Kidney tubule cell (primary cell): ENCODE measurements around the gene TBX10.
"Not testable (repeated sequence)": the region's sequence is repeated elsewhere in the genome, so short reads cannot be mapped to it uniquely, and the experiment has no call there.

Experiments used
- DNase-seq: peaks from one replicate; pipeline ENCODE4 v3.0.0-alpha.2; 2018; ENCODE audit warnings: low spot score

The TBX10 gene

DNA sequence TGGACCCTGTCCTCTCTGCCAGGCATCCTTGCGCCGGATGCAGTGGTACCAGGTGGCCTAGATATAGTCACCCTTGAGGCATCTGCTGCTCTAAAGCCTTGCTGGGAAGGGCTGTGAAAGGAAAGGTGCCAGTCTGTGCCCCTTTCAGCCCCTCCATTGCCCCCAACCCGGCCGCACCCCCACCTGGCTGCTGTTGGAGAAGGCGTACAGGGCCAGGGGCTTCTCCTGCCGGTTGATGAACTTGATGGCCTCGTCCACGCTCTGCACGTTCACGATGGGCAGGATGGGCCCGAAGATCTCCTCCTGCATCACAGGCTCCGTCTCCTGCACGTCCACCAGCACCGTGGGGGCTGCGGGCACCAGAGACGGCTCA is 24.6 kb upstream of the TBX10 start:
- DNase-seq = no peak

DNA sequence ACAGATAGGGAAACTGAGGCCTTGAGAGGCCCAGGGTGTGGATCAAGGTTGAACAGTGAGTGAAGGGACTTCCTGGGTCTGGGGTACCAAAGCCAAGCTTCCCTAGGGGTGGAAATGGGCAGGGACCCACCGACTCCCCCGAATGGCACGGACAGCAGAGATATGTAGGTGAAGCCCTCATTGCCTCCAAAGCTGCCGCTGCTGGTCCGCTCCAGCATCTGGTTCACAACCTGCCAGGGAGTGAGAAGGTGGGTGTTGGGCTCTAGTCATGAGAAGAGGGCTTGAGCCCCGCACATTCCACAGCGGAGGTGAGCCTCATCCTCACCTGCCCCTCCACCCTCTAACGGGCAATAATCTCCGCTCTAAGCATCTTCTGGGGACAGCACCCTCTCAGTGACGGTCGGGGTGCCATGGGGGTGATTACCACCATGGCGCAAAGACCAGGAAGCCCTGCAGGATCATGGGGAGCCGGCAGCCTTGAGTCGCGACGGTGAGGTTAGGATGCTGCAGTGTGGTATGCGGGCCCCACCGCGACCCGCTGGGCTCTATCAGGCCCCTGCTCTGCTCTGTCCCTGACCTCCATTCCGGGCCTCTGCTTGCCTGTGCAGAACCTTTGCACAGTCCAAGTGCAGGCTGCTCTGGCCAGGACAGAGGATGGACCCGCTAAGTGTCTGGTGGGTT is 24.1 kb upstream of the TBX10 start:
- DNase-seq = no peak

DNA sequence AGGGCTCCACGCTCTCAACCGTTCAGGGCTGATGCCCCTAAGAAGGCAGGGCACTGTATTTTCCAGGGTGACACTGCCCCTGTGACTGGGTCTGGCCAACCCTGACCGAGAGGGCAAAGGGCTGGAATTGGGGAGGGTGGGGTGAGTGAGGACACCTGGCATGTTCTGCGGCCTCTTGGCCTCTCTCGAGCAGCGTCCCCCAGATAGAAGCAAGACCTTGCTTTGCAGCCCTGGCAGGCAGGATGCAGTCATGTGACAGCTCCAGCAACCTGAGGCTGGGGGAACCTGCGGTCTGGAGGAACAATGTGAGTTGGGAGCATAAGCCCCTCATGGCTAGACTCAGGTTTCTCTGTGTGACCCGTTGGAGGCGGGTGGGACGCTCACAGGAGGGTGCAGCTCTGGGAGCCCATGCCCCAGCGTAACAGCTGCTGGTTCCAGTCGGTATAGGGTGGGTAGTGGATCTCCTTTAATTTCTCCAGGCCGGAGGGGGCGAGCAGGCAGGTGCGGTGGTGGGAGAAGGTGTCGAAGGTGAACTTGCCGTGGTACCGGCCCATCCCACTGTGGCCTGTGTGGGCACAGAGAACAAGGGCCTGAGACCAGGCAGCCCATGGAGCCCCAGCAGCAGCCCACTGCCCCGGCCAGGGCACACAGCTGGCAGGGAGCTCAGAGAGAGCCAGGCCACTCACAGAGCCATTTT is 23.4 kb upstream of the TBX10 start:
- DNase-seq = no peak

DNA sequence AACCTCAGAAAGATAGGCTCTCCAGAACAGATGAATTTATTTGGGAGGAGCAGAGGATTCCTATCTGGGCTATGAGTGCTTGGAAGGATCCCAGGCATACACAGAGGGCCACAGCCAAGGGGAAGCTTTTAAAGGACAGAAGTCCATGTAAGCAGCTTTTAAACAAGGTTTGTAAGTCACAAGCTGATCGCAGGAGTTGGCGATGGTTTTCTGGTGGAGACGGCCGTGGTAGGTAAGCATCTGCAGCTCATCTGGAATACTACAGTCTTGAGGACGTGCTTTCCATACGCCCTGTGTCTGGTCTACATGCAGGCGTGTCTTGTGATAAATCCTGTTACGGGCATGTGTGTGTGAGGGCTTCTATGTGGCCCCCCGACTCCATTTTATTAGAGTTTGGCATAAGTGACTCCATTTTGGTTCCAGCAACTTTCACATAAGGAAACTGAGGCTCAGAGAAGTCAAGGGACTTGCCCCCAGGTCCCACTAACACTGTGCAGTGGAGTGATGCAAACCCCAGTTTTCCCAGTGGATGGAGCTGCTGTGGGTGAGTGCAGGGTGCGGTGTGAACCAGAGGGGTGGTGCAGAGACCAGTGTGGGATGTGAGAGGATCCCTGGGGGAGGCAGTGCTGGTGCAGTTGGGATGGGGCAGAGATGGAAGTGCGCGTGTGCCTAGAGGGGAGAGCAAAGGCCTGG is 22.7 kb upstream of the TBX10 start:
- no peak for DNase-seq

DNA sequence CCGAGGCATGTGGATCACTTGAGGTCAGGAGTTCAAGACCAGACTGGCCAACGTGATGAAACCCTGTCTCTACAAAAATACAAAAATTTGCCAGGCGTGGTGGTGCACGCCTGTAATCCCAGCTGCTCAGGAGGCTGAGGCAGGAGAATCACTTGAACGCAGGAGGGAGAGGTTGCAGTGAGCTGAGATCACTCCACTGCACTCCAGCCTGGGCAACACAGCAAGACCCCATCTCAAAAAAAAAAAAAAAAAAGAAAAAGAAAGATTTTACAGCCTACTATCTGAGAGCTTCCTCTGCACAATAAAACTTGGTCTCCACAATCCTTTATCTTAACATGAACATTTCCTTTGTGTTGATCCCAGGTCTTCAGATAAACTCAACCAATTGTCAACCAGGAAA is 21.2 kb upstream of the TBX10 start:
- not testable (repeated sequence) for DNase-seq

DNA sequence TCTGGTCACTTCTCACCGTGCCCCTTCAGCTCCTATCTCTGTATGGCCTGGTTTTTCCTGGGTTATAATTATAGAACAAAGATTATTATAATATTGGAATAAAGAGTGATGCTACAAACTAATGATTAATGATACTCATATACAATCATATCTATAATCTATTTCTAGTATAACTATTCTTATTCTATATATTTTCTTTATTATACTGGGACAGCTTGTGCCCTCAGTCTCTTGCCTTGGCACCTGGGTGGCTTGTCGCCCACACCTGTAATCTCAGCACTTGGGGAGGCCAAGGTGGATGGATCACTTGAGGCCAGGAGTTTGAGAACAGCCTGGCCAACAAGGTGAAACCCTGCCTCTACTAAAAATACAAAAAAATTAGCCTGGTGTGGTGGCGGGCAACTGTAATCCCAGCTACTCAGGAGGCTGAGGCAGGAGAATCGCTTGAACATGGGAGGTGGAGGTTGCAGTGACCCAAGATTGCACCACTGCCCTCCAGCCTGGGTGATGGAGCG is 20.1 kb upstream of the TBX10 start:
- DNase-seq = not testable (repeated sequence)

DNA sequence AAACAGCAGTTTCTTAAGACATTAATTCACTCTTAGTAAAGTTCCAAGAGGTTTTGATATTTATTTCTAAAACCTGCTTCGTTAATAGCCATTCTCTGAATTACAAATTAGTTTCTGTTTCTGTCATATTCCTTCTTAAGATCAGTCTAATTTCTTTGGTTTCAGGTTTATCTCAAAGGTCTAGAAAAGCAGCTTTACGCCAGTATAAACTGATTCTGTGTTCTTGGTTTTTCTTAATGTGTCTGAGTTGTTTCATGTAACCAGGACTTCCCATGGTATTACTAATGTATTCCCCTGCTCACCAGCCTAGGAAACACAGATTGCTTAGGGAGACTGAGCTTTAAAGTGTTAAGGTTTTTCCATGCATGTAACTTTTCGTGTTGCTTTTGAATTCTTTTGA is 17.7 kb upstream of the TBX10 start:
- no peak for DNase-seq

DNA sequence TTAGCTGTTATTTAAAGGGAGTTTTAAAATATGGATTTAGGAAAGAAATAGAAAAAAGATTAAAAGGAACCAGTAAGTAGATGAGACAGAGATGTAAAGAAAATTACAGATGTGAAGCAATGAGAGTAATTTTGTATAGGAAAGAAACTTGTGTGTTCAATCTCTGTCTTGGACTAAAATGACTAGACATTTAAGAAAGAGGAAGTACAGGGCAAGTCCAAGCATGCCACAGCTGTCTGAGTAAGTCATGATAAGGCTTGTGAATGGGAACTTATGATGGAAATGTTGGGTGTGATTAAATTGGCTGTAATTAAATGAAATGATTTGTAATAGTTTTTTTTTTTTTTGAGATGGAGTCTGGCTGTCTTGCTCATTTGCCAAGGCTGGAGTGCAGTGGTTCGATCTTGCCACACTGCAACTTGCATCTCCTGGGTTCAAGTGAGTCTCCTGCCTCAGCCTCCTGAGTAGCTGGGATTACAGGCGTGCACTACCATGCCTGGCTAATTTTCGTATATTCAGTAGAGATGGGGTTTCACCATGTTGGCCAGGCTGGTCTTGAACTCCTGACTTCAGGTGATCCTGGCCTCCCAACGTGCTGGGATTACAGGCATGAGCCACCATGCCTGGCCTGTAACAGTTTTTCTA is 16.8 kb upstream of the TBX10 start:
- DNase-seq = peak; percentile 11

DNA sequence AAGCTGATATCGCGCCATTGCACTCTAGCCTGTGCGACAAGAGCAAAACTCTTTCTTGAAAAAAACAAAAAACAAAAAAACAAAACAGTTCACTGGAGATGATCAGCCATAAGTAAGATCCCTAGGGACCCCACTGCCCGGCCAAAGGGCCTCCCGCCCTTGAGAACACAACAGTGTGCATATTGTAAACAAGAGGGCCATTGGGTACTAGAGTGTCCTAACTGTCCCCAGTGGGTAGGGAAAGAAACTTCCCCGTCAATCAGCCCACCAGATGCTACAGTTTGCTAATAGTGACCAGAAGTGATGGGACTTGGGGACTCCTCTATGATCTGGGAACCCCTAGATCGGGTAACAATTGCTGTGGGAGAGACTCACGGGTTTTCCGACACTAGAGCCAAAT is 14.7 kb upstream of the TBX10 start:
- no peak for DNase-seq

DNA sequence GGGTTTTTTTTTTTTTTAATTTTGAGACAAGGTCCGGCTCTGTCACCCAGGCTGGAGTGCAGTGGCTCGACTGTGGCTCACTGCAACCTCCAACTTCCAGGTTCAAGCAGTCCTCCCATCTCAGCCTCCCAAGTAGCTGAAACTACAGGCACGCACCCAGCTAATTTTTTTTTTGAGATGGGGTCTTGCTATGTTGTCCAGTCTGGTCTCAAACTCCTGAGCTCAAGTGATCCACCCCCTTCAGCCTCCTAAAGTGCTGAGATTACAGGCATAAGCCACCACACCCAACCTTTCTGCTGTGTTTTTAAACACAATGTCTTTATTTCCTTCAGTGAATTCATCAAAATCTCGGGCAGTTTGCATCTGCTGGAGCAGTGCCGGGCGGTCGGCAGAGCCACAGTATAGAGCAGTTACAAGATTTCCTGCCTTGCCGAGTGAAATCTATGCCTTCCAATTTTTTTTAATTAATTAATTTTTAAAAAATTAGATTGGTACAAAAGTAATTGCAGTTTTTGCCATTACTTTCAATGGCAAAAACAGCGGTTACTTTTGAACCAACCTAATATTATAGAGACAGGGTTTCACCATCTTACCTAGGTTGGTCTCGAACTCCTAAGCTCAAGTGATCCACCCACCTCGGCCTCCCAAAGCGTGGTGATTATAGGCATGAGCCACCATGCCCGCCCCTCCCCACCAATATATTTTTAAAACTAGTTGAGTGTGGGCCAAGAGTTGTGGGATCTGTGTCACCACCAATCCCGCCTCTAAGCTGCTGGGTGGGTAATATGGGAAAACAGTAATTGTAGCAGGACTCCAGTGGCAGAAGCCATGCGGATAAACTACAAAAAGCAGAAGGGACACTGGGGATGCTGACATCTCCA is 13.6 kb upstream of the TBX10 start:
- DNase-seq = no peak

DNA sequence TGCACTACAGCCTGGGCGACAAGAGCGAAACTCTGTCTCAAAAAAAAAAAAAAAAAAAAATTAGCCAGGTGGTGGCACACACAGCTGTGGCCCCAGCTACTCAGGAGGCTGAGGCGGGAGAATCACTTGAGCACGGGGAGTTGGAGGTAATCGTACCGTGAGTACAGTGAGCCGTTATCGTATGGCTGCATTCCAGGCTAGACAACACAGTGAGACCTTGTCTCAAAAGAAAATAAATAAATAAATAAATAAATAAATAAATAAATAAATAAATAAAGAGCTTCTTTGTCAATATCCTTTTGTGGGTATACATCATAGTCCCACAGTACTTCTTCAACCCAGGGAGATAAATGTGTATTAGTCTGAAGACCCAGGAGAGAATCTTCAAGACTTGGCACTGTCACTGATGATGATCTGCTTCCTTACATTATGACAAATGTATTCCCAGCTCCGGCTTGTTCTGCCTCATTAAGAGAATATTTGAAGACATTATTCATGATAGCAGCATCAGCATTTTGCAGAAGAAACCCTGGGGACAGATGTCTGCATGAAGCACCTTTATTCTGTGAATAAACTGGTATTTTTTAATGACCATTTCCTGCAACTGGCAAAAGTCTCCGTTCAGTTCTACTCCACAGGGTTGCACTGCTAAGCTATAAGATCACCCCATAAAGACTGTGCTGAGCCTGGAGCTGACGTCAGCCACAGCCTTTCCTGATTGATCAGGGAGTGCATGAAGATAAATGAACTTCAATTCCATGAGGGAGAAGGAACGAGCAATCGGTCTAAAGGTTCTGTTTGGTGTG is 12.6 kb upstream of the TBX10 start:
- no peak for DNase-seq

DNA sequence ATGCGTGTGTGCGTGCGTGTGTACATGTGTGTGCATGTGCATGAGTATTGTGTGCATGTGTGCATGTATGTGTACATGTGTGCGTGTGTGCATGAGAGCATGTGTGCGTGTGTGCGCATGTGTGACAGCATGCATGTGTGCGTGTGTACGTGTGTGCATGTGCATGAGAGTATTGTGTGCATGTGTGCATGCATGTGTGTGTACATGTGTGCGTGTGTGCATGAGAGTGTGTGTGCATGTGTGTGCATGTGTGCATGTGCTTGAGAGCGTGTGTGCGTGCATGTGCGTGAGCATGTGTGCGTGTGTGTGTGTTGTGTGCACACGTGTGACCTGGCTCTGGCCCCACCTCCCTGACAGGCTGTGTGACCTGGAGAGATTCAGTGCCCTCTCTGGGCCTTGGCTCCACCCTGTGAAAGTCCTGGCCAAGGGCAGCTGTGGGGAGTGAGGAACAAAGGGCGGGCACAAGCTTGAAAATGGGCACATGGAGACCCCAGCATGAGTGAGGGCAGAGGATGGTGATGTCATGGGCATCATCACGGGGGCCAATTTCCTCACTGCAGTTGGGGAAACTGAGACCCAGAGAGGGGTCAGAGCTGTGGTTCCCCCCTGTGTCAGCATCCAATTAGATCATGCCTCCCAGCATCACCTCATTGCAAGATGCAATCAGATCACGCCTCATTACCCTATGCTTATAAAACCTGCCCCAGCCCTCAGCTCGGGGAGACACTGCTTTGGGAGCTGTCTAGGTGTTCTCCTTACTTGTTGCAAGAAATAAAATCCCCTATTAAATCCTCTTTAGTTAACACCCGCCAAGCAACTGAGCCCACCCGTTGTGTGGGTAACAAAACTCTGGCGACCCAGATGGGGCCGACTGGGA is 10.3 kb upstream of the TBX10 start:
- DNase-seq = peak; percentile 20

DNA sequence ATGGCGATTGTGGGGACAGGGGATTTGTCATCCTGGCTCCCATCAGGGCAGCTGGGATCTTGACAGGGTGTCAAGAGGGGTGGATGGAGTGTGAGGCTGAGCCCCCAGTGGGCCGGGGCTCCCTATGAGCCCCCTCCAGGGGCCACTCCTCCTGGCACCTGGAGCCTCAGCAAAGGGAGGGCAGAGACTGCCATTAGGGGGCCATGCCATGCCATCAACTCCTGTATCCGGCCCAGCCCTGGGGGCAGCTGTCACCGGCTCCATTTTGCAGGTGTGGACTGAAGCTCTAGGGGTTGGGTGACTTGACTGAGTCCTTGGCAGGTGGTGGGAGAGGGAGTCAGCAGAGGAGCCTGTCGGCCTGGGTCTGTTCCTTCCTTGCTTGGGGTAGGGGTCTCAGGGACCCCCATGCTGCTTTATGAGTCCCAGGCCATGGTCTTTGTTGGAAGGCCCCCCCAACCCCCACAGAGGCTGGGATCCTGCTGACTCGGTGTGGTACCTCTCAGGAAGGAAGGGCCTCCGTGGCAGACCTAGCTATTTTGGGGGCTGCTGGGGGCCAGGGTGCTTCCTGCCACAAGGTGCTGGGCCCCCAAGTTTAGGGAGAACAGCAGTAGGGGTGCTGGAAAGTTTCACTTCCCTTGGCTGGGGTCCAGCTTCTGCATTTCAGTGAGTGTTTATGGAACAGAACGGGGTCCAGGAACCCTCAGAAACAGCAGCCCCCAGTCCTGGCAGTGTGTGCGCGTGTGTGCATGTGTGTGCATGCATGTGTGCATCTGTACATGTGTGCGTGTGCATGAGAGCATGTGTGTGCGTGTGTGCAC is 9.4 kb upstream of the TBX10 start:
- DNase-seq = no peak

DNA sequence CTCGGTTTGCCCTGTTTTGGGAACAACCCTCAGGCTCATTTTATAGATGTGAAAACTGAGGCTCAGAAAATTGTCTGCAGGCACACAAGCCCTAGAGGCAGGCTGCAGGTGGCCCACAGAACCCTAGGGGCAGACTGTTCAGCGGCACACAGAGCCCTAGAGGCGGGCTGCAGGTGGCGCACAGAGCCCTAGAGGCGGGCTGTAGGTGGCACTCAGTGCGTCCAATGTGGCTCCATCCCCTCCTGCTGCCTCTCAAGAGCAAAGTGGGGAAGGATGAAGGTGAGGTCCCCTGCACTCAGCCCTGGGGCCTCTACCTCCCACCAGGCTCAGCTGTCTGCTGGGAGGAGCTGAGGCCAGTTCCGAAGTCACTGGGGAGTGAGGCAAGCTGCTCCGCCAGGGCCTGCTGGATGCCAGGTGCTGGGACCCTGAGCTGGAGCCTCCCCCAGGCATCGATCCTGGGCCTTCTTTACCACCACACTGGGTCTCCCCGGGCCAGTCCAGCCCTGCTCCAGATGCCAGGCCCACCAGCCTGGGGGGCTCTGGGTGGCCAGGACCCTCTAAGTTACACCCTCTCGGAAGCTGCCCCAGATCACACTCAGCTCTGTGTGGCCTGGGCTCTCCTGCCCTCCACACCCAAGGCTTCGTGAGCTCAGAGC is 8.7 kb upstream of the TBX10 start:
- peak; percentile 25 for DNase-seq

DNA sequence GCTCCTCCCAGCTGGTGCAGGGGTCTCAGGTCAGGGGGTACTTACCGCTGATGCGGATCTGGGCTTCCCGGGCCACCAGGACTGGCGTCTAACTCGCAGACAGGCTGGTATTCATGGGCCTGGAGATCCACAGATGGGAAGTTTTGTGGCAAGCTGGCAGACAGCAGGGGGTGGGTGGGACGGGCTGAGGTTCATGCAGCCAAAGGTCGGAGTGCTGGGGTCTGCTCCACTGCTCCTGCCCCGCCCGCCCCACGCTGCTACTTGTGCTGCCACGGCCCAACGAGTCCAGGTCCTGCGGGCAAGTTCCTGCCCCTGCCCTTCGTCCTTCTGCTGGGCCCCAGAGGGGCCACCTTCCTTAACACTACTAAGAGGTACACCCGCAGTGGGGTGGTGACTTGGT is 7.9 kb upstream of the TBX10 start:
- no peak for DNase-seq

DNA sequence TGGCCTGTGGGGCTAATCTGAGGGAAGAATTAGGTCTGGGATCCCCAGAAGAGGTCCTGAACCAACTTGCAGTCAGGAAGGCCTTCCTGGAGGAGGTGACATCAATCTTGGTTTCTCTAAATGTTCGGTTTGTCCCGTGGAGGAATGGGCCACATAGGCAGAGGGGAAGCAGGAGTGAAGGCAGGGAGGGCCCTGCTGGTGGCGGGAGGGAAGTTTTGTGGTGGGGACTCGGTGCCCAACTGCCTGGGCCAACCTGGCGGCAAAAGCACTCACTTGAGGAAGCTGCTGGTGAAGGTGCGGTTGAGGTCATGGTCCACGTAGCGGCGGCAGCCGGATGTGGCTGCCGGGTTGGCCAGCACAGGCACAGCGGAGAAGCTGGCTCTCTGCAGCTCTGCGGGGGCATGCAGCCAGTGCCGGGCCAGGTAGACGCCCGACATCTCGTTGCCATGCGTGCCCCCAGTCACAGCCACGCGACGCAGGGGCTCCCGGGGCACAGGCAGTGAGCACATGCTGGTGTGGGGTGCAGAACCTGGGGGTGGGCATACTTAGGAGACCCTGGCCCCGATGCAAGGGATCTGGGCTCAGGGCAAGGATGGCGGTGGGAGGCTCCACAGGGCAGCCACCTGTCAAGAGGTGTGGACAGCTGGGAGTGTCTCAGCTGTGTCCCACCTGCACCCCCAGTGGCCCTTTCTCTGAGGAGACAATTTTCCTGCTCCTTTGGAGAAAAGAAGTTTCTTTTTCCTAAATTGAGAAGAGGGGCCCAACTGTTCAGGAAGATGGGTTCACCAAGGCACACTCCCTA is 7.2 kb upstream of the TBX10 start:
- DNase-seq = peak; percentile 69
